ENCODE measurements around the gene ITGA2.

Gene ITGA2

GRCh38 chr5:53128481-53128880 lies 139.3 kb downstream of the ITGA2 start:
- Histone ChIP-seq H3K27ac (no peak overlapping the region), H3K36me3 (ENCODE audit: insufficient read depth, low read length) (no peaks in the 10 kb centered on the region), H3K9ac (ENCODE audit: insufficient read length) (no peak overlapping the region), H3K9me3 (ENCODE audit: low read depth, low read length) (no peaks in the 10 kb centered on the region), H3K4me3 (no peak overlapping the region)
- TF ChIP-seq FOXP2 (optimal IDR thresholded peaks at IDR 0.05; ENCODE audit: control extremely low read depth, extremely low read length, insufficient read depth), result no peak
- no peak for TF ChIP-seq POLR2AphosphoS5 (IDR thresholded peaks at IDR 0.05; ENCODE audit: borderline replicate concordance, low read depth, low read length)
- TF ChIP-seq EZH2 (IDR thresholded peaks at IDR 0.05), result no peak
- DNase-seq (ENCODE audit: low read depth, low spot score), result no peak

- Histone ChIP-seq H3K9ac (ENCODE audit: insufficient read length) (no peak overlapping the region), H3K9me3 (ENCODE audit: low read depth, low read length) (no peaks in the 10 kb centered on the region), H3K27ac (no peak overlapping the region), H3K4me3 (no peak overlapping the region), H3K36me3 (ENCODE audit: insufficient read depth, low read length) (no peaks in the 10 kb centered on the region)
- no peak for DNase-seq (ENCODE audit: low read depth, low spot score)
- TF ChIP-seq FOXP2 (optimal IDR thresholded peaks at IDR 0.05; ENCODE audit: control extremely low read depth, extremely low read length, insufficient read depth), result no peak
- no peak for TF ChIP-seq POLR2AphosphoS5 (IDR thresholded peaks at IDR 0.05; ENCODE audit: borderline replicate concordance, low read depth, low read length)
- TF ChIP-seq EZH2 (IDR thresholded peaks at IDR 0.05), result no peak
Observed at GRCh38 chr5:53130266-53130665, 141.1 kb downstream of the ITGA2 start.

GRCh38 chr5:53133020-53133419 lies 143.9 kb downstream of the ITGA2 start:
- no peaks in the 10 kb centered on the region for H3K36me3 ChIP-seq (ENCODE audit: insufficient read depth, low read length)
- H3K9ac ChIP-seq (ENCODE audit: insufficient read length), result no peak overlapping the region
- no peak overlapping the region for H3K27ac ChIP-seq
- no peak for TF ChIP-seq POLR2AphosphoS5 (IDR thresholded peaks at IDR 0.05; ENCODE audit: borderline replicate concordance, low read depth, low read length)
- TF ChIP-seq FOXP2 (optimal IDR thresholded peaks at IDR 0.05; ENCODE audit: control extremely low read depth, extremely low read length, insufficient read depth), result no peak
- no peak for TF ChIP-seq EZH2 (IDR thresholded peaks at IDR 0.05)
- H3K9me3 ChIP-seq (ENCODE audit: low read depth, low read length), result no peaks in the 10 kb centered on the region
- H3K4me3 ChIP-seq, result no peak overlapping the region
- DNase-seq (ENCODE audit: low read depth, low spot score), result no peak

Data from SK-N-MC (cell line).